ENCODE measurements around the gene ZNRF3.

DNA sequence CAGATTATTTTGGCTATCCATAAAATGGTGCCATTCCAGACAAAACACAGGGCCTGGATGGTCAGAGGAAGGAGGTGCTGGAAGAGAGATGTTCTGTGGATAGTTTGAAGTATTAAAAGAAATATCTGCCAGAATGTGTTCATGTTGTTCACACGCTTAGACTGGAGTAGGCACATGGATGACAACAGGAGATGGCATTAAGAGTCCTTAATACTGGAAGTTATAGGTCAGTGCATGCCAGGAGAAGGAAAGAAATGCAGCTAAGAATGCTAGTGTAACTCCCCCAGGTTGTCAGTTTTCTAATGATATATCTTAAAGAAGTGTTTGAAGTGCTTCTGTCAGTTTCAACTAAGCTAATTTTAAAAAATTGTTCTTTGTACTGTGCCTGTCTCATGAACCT is 209.7 kb downstream of the ZNRF3 start:
- no peak for TF ChIP-seq CTCF (IDR thresholded peaks at IDR 0.05)
- TF ChIP-seq POLR2A (IDR thresholded peaks at IDR 0.05): no peak
- TF ChIP-seq EP300 (IDR thresholded peaks at IDR 0.05): no peak
